WTC11 (cell line): ENCODE data around the gene RIN1. TPM values are rescaled to one million over a fixed set of nuclear protein-coding genes. Genes with fewer than 3 reads are reported as not detected.

Source experiments
- ATAC-seq: fragments of 200-7000 bp; cut with Tn5 transposase; 2 replicates; pipeline ENCODE4 v1.10.0; 2021; ENCODE audit warnings: mild to moderate bottlenecking, moderate library complexity
- CTCF ChIA-PET: fragments of 300-600 bp; sonication (Branson Sonifier 250); formaldehyde crosslinking; loops from one replicate; lab custom pipeline; 2021; ENCODE audit warnings: antibody characterized with exemption; lab: Charles Lee
- POLR2A ChIA-PET: fragments of 350-600 bp; sonication (Branson Sonifier 250); formaldehyde crosslinking; loops from one replicate; lab custom pipeline; 2021; ENCODE audit warnings: antibody characterized with exemption; lab: Charles Lee
- DNase-seq: peaks from one replicate; pipeline ENCODE4 v3.0.0; 2021; ENCODE audit warnings: low spot score
- H3K27ac Mint-ChIP-seq: 2 replicates; pipeline ENCODE4 v1.8.0; 2021; ENCODE audit warnings: mixed read lengths
- H3K27me3 Mint-ChIP-seq: 2 replicates; pipeline ENCODE4 v1.8.0; 2021; ENCODE audit warnings: low read depth, mild to moderate bottlenecking, moderate library complexity, mixed read lengths
- H3K36me3 Mint-ChIP-seq: 2 replicates; pipeline ENCODE4 v1.8.0; 2021; ENCODE audit warnings: mixed read lengths
- H3K4me1 Mint-ChIP-seq: 2 replicates; pipeline ENCODE4 v1.8.0; 2022; ENCODE audit warnings: mixed read lengths
- H3K4me3 Mint-ChIP-seq: 2 replicates; pipeline ENCODE4 v1.8.0; 2021; ENCODE audit warnings: mild to moderate bottlenecking, moderate library complexity, mixed read lengths
- H3K9me3 Mint-ChIP-seq: 2 replicates; pipeline ENCODE4 v1.8.0; 2021; ENCODE audit warnings: mixed read lengths
- AR ChIP-seq: fragments of 250-450 bp; sonication (Bioruptor Pico); IDR thresholded peaks from 2 replicates; pipeline ENCODE4 v1.9.0; 2021; ENCODE audit warnings: mild to moderate bottlenecking
- ATF3 ChIP-seq: sonication (generic); formaldehyde crosslinking; conservative IDR thresholded peaks from 2 replicates; pipeline ENCODE4 v1.8.1; 2022; ENCODE audit warnings: mild to moderate bottlenecking, missing genetic modification reagents
- CREB1 ChIP-seq: sonication (generic); formaldehyde crosslinking; IDR thresholded peaks from 2 replicates; pipeline ENCODE4 v1.8.0; 2023; ENCODE audit warnings: mild to moderate bottlenecking, missing genetic modification reagents
- CREM ChIP-seq: sonication (generic); formaldehyde crosslinking; IDR thresholded peaks from 2 replicates; pipeline ENCODE4 v1.8.1; 2022; ENCODE audit warnings: mild to moderate bottlenecking, missing genetic modification reagents, moderate library complexity
- FOXJ3 ChIP-seq: sonication (generic); formaldehyde crosslinking; IDR thresholded peaks from 2 replicates; pipeline ENCODE4 v1.9.0; 2021; ENCODE audit warnings: missing genetic modification reagents, mild to moderate bottlenecking, borderline replicate concordance
- FOXK1 ChIP-seq: sonication (generic); formaldehyde crosslinking; IDR thresholded peaks from 2 replicates; pipeline ENCODE4 v1.8.0; 2022; ENCODE audit warnings: mild to moderate bottlenecking, moderate library complexity, missing genetic modification reagents
- FOXP1 ChIP-seq: sonication (generic); formaldehyde crosslinking; IDR thresholded peaks from 2 replicates; pipeline ENCODE4 v1.8.0; 2022; ENCODE audit warnings: missing genetic modification reagents, mild to moderate bottlenecking, moderate library complexity, borderline replicate concordance
- HMGXB4 ChIP-seq: sonication (generic); formaldehyde crosslinking; IDR thresholded peaks from 2 replicates; pipeline ENCODE4 v1.8.1; 2023; ENCODE audit warnings: mild to moderate bottlenecking, moderate library complexity, missing genetic modification reagents
- IRF2 ChIP-seq: sonication (generic); formaldehyde crosslinking; IDR thresholded peaks from 2 replicates; pipeline ENCODE4 v1.8.0; 2022; ENCODE audit warnings: low read depth, missing genetic modification reagents, borderline replicate concordance
- NR3C1 ChIP-seq: sonication (generic); formaldehyde crosslinking; conservative IDR thresholded peaks from 2 replicates; pipeline ENCODE4 v1.8.1; 2023; ENCODE audit warnings: low read depth, mild to moderate bottlenecking, missing genetic modification reagents
- PREB ChIP-seq: sonication (generic); formaldehyde crosslinking; IDR thresholded peaks from 2 replicates; pipeline ENCODE4 v1.8.1; 2022; ENCODE audit warnings: mild to moderate bottlenecking, missing genetic modification reagents, moderate library complexity, borderline replicate concordance
- RORB ChIP-seq: fragments of 250-450 bp; sonication (Bioruptor Pico); IDR thresholded peaks from 2 replicates; pipeline ENCODE4 v1.9.0; 2021; ENCODE audit warnings: mild to moderate bottlenecking
- SOX15 ChIP-seq: fragments of 250-450 bp; sonication (Bioruptor Pico); IDR thresholded peaks from 2 replicates; pipeline ENCODE4 v1.9.0; 2021; ENCODE audit warnings: mild to moderate bottlenecking
- USF2 ChIP-seq: sonication (generic); formaldehyde crosslinking; IDR thresholded peaks from 2 replicates; pipeline ENCODE4 v1.8.1; 2023; ENCODE audit warnings: mild to moderate bottlenecking, missing genetic modification reagents, moderate library complexity
- ZNF423 ChIP-seq: fragments of 250-450 bp; sonication (Bioruptor Pico); IDR thresholded peaks from 2 replicates; pipeline ENCODE4 v2.1.2; 2022; ENCODE audit warnings: mild to moderate bottlenecking, moderate library complexity
- total RNA-seq: library from RNA; stranded (reverse); gene quantifications from 3 replicates; pipeline ENCODE4 v1.2.3, GENCODE V29; 2021
- TF ChIP-seq, protein P1 (sequence below): sonication (generic); formaldehyde crosslinking; IDR thresholded peaks from 2 replicates; pipeline ENCODE4 v1.8.0; 2022; ENCODE audit warnings: mild to moderate bottlenecking, missing genetic modification reagents
- TF ChIP-seq, protein P2 (sequence below): fragments of 200-600 bp; IDR thresholded peaks from 2 replicates; pipeline ENCODE4 v1.8.0; 2022; ENCODE audit warnings: antibody characterized with exemption
- TF ChIP-seq, protein P3 (sequence below): sonication (generic); formaldehyde crosslinking; conservative IDR thresholded peaks from 2 replicates; pipeline ENCODE4 v1.8.1; 2023; ENCODE audit warnings: mild to moderate bottlenecking, low read depth, missing genetic modification reagents, moderate library complexity

Gene RIN1
- total RNA-seq, 1 experiment from 2014 or later = 5.0 TPM

DNA sequence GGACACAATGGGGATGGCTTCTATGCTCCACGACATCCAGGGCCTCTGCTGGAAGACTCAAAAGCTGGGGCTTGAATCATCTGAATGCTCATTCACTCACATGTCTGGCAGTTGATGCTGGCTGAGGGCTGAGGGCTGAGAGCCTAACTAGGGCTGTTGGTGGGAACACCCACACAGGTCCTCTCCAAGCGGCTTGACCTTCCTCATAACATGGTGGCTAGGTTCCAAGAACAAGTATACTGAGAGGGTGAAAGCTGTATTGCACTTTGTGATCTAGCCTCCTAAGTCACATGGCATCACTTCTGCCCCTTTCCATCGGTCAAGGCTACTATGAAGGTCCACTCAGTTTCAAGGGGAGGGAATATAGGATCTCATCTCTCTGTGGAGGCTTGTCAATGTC lies 37.0 kb downstream of the RIN1 start (continued):
- TF ChIP-seq AR (no peak), SOX15 (CRISPR knock-in tag) (no peak), USF2 (no peak), IRF2 (CRISPR knock-in tag) (no peak), FOXK1 (CRISPR knock-in tag) (no peak), ATF3 (CRISPR knock-in tag) (no peak)

- ATAC-seq (no peak), DNase-seq (no peak)
- Mint-ChIP-seq H3K27me3 (peaks cover 14% of the 10 kb centered on the region), H3K36me3 (no peaks in the 10 kb centered on the region), H3K4me1 (peaks cover 9% of the 10 kb centered on the region), H3K27ac (no peak overlapping the region; the same call in 1 of the 2 replicates), H3K4me3 (no peak overlapping the region), H3K9me3 (no peaks in the 10 kb centered on the region)
- ChIA-PET POLR2A (interaction anchor here (1.2 kb wide), 1 partner anchor 9 kb away, joined by 6 read pairs; the partner anchor contains the start of gene YIF1A), CTCF (interaction anchor here (1.1 to 7.3 kb wide), 4 partner anchors 8 to 88 kb away, joined by 3 to 79 read pairs (median 7); partner anchors contain the start of gene YIF1A)
- TF ChIP-seq NR3C1 (CRISPR knock-in tag) = no peak
- TF ChIP-seq, protein P1, sequence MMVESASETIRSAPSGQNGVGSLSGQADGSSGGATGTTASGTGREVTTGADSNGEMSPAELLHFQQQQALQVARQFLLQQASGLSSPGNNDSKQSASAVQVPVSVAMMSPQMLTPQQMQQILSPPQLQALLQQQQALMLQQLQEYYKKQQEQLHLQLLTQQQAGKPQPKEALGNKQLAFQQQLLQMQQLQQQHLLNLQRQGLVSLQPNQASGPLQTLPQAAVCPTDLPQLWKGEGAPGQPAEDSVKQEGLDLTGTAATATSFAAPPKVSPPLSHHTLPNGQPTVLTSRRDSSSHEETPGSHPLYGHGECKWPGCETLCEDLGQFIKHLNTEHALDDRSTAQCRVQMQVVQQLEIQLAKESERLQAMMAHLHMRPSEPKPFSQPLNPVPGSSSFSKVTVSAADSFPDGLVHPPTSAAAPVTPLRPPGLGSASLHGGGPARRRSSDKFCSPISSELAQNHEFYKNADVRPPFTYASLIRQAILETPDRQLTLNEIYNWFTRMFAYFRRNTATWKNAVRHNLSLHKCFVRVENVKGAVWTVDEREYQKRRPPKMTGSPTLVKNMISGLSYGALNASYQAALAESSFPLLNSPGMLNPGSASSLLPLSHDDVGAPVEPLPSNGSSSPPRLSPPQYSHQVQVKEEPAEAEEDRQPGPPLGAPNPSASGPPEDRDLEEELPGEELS (CRISPR knock-in tag) = no peak
- no peak for TF ChIP-seq HMGXB4 (CRISPR knock-in tag)
- TF ChIP-seq PREB (CRISPR knock-in tag) = no peak
- TF ChIP-seq, protein P2, sequence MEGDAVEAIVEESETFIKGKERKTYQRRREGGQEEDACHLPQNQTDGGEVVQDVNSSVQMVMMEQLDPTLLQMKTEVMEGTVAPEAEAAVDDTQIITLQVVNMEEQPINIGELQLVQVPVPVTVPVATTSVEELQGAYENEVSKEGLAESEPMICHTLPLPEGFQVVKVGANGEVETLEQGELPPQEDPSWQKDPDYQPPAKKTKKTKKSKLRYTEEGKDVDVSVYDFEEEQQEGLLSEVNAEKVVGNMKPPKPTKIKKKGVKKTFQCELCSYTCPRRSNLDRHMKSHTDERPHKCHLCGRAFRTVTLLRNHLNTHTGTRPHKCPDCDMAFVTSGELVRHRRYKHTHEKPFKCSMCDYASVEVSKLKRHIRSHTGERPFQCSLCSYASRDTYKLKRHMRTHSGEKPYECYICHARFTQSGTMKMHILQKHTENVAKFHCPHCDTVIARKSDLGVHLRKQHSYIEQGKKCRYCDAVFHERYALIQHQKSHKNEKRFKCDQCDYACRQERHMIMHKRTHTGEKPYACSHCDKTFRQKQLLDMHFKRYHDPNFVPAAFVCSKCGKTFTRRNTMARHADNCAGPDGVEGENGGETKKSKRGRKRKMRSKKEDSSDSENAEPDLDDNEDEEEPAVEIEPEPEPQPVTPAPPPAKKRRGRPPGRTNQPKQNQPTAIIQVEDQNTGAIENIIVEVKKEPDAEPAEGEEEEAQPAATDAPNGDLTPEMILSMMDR = no peak
- TF ChIP-seq RORB (CRISPR knock-in tag) = no peak
- no peak for TF ChIP-seq ZNF423
- TF ChIP-seq FOXJ3 (CRISPR knock-in tag) = no peak
- no peak for TF ChIP-seq FOXP1 (CRISPR knock-in tag)
- TF ChIP-seq, protein P3, sequence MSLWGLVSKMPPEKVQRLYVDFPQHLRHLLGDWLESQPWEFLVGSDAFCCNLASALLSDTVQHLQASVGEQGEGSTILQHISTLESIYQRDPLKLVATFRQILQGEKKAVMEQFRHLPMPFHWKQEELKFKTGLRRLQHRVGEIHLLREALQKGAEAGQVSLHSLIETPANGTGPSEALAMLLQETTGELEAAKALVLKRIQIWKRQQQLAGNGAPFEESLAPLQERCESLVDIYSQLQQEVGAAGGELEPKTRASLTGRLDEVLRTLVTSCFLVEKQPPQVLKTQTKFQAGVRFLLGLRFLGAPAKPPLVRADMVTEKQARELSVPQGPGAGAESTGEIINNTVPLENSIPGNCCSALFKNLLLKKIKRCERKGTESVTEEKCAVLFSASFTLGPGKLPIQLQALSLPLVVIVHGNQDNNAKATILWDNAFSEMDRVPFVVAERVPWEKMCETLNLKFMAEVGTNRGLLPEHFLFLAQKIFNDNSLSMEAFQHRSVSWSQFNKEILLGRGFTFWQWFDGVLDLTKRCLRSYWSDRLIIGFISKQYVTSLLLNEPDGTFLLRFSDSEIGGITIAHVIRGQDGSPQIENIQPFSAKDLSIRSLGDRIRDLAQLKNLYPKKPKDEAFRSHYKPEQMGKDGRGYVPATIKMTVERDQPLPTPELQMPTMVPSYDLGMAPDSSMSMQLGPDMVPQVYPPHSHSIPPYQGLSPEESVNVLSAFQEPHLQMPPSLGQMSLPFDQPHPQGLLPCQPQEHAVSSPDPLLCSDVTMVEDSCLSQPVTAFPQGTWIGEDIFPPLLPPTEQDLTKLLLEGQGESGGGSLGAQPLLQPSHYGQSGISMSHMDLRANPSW = no peak
- TF ChIP-seq FOXK1 (CRISPR knock-in tag) = no peak
- no peak for TF ChIP-seq CREM
- TF ChIP-seq CREB1 (CRISPR knock-in tag) = no peak
Observed at GRCh38 chr11:66297610-66298009, 38.6 kb downstream of the RIN1 start.
